ENCODE data around the gene LYPD4.

The LYPD4 gene

GRCh38 chr19:41850381-41850780 lies 5.9 kb upstream of the LYPD4 start:
- DNase-seq (ENCODE audit: low read depth) = no peak
- no peak overlapping the region for H3K4me3 ChIP-seq (ENCODE audit: low read length)

GRCh38 chr19:41849067-41849466 lies 4.6 kb upstream of the LYPD4 start:
- TF ChIP-seq CTCF (IDR thresholded peaks at IDR 0.05; ENCODE audit: insufficient read depth, low read depth, low read length, missing control alignments) = no peak
- H3K4me3 ChIP-seq (ENCODE audit: low read length) = no peak overlapping the region
- no peak for DNase-seq (ENCODE audit: low read depth)

More at GRCh38 chr19:41850381-41850780, 5.9 kb upstream of the LYPD4 start:
- TF ChIP-seq CTCF (IDR thresholded peaks at IDR 0.05; ENCODE audit: insufficient read depth, low read depth, low read length, missing control alignments) = no peak

GRCh38 chr19:41848666-41849065 lies 4.2 kb upstream of the LYPD4 start:
- no peak for TF ChIP-seq CTCF (IDR thresholded peaks at IDR 0.05; ENCODE audit: insufficient read depth, low read depth, low read length, missing control alignments)
- DNase-seq (ENCODE audit: low read depth) = no peak
- no peak overlapping the region for H3K4me3 ChIP-seq (ENCODE audit: low read length)

GRCh38 chr19:41847351-41848105 lies 3.0 kb upstream of the LYPD4 start:
- H3K4me3 ChIP-seq (ENCODE audit: low read length) = no peak overlapping the region
- DNase-seq (ENCODE audit: low read depth) = no peak
- no peak for TF ChIP-seq CTCF (IDR thresholded peaks at IDR 0.05; ENCODE audit: insufficient read depth, low read depth, low read length, missing control alignments)

- no peak for DNase-seq (ENCODE audit: low read depth)
- no peak overlapping the region for H3K4me3 ChIP-seq (ENCODE audit: low read length)
These were observed 638 bp upstream of the LYPD4 start for GRCh38 chr19:41845051-41845590.

GRCh38 chr19:41845001-41845050 lies 343 bp upstream of the LYPD4 start, which contains the start of gene DMRTC2:
DMRTC2 (plus strand) TSS chr19:41845042; CDS start chr19:41847429, 2,387 bp downstream.
- no peak within 1 kb of the TSS for H3K4me3 ChIP-seq (ENCODE audit: low read length)
- no peak for TF ChIP-seq CTCF (IDR thresholded peaks at IDR 0.05; ENCODE audit: insufficient read depth, low read depth, low read length, missing control alignments)
- no peak for DNase-seq (ENCODE audit: low read depth)

More at GRCh38 chr19:41845051-41845590, 638 bp upstream of the LYPD4 start:
- no peak for TF ChIP-seq CTCF (IDR thresholded peaks at IDR 0.05; ENCODE audit: insufficient read depth, low read depth, low read length, missing control alignments)

- DNase-seq (ENCODE audit: low read depth) = no peak
- no peak overlapping the region for H3K4me3 ChIP-seq (ENCODE audit: low read length)
- TF ChIP-seq CTCF (IDR thresholded peaks at IDR 0.05; ENCODE audit: insufficient read depth, low read depth, low read length, missing control alignments) = no peak
These were observed 1.1 kb downstream of the LYPD4 start for GRCh38 chr19:41843371-41843770.
